Fibroblast of skin of right quadriceps (primary cell): Measurements from ENCODE around the gene TIFAB.
"Not testable (repeated sequence)": the region's sequence is repeated elsewhere in the genome, so short reads cannot be mapped to it uniquely, and the experiment has no call there.

ENCODE experiments used
- DNase-seq: peaks from one replicate; pipeline ENCODE4 v3.0.0-alpha.2; 2013

TIFAB gene, protein sequence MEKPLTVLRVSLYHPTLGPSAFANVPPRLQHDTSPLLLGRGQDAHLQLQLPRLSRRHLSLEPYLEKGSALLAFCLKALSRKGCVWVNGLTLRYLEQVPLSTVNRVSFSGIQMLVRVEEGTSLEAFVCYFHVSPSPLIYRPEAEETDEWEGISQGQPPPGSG

DNA sequence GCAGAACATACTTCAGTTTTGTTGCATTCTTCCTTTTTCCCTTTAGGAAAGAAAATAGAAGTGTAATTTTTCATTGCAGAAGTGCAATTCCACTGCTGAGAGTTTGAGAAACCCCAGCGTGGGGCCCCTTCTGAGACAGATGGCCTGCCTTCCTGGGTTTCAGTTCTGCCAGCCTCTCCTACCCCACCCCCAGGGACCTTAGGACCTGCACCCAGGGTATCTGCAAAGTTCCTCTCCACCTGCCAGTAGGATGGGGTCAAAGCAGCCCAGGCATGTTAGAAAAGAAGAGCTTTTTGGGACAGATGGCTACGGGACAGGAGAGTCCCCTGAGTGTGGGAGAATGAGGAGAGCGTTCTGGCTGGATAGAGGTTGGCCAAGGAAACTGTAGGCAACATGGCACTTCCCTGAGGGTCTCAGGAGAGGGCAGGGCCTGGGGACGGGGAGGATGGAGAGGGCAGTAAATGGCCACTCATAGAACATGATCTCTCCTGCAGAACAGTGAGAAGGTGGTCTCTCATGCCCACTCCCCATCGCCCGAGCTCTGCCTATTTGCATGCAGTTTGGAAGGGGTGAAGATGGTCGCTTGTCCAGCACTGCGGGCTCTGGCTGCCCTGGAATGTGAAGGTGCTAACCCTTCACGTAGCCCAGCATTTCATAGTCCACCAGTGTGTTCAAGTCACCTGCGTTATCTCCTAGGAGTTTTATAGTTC, at the start of gene TIFAB:
TSS of gene TIFAB (minus strand) at position 31 of the 710 bp plus-strand sequence. CDS start 2,412 bp downstream, outside the sequence.
- DNase-seq, result no peak

DNA sequence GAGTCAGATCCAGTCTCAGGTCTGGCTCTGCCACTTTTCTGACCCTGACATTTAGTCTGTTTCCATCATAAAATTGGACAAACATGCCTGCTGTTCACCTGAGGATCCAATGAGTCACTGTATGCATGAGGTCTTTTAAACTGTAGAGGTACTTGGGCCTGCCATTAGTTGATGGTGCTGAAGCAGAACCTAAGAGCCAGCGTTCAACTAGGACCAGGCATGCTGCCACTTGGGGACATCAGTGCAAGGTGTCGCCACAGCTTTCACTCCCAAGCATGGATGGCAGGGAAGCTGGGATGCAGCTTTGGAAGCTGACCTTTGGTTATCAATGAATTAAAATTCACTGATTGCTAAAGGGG, 46.5 kb upstream of the TIFAB start:
- no peak for DNase-seq

DNA sequence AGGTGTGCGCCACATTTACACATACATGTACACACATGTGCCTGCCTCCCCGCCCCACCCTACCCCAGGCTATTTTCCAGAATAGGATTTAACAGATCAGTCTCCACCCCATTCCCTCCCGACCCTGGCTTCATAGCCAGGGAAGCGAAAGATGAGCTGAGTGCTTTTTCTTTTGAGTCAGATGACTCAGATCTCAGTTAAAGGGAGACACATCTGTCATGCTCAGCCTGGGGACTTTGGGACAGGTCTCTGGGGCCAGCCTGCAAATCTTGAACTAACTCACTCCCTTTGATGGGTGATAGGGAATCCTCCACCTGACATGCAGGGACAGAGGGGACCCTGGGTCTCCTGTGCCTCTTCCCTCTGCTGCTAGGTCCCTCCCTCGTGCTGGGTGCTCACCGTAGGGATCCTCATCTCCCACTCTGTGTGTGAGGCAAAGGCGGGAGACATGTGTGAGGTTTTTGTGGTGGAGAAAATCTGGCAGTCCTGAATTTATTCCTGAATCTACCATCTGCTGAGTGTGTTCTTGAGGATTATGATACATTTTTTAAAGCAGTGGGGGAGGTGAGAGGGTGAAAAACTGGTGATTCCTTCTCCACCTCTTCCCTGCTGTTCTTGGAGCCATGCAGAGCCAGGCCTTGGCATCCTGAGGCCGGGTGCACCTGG, 46.0 kb upstream of the TIFAB start:
- no peak for DNase-seq

DNA sequence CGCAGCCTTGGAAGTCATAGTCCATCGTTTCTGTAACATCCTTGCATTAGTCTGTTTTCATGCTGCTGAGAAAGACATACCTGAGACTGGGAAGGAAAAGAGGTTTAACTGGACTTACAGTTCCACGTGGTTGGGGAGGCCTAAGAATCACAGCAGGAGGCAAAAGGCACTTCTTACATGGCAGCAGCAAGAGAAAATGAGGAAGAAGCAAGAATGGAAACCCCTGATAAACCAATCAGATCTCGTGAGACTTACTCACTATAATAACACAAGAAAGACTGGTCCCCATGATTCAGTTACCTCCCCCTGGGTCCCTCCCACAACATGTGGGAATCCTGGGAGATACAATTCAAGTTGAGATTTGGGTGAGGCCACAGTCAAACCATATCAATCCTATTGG, 43.4 kb upstream of the TIFAB start:
- not testable (repeated sequence) for DNase-seq

DNA sequence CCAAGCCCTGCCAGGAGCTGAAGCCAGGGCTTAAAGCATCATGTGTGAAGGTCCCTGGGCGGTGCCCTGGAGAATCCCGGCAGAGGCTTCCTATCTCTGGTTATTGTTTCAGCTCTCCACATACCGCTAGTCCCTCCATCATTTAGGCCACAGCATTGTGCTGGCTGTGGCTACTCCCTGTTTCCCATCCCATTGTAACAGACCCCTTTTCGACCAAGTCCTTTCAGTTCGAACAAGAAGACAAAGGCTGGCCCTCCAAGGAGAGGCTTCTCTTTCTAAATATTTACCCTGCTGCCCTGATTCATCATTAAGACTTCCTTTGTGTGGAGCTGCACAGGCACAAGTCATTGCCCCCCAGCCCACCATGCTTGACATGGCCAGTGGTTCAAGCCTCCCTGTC, 42.0 kb upstream of the TIFAB start:
- DNase-seq, result no peak

DNA sequence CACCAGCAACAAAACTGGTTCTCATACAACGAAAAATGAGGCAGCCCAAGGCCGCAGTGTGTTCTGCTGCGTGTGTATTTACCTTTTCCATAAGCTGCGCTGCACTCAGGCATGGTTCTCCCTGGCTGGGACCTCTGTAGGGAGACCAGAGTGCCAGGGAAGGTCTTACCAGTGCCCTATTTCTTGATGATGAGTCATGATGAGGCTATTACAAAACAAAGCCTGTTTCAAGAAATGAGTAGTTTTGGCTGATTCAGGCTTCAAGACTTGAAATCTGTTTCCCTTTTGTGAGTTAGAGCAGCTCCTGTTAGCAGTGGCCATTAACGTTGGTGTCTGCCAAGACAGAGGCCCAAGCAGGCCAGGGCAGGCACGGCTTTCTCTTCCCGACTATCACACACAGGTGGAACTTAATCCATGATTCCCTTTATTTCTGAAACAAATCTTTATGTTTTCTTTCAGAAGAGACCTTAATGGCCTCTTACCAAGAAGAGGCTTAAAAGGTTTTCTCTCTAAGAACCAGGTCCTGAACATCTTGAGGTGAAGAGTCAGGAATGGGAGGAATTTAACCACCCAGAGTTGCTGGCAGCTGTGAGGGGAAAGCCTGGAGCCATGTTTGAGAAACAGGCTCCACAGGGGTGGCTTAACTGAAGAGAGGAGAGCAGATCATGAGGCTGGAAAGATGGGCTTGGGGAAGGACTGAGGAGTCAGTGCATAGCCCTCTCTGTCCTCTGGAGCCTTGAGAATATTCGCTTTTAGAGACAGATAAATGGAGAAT, 41.4 kb upstream of the TIFAB start:
- peak; percentile 78 for DNase-seq

DNA sequence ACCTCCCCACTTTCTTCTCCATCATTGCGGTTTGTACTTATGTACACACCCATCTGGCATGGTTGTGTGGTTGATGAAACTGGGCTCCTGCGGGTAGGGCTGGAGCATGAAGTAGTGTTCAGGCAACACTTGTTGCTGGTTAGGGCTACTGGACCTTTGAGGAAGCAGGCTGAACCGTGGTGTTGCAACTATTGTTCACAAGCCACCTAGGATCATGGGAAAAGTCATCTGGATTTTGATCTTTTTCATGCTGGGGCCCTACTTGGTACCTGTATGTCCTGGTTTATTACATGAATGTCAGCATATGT, 40.1 kb upstream of the TIFAB start:
- no peak for DNase-seq

DNA sequence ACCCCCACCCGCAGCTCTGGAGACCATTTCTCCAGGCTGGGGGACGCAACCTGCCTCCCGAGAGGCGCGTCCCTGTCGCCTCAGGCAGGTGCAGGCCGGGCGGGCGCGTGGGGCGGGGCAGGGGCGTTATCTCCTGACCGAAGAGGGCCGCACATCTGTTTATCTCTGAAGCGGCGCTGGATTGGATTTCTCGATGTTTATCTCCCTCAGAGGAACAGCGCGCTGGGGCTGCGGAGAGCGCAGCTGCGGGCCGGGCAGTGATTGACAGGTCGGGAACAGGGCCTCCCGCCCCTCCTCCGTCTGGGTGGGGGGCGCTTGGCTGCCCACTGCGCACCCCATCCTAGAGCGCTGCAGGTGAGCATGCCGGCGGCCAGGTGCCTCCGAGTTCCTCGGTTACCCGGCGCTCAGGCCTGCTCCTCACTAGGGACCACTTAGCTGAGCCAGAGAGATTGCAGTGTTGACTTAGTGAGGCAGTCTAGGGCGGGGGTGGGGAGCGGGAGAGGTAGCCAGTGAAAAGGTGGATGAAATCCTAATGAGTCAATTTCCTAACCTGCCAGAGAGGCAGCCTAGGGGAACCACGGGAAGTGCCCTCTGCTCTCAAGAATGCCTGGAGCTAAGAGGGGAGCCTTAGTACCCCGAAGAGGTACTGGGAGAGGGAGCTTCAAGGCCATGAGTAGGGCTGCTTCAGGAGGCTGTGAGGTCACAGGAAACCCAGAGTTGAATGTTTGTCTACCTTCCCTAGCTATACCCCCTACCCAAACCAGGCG, 39.6 kb upstream of the TIFAB start:
- DNase-seq, result no peak

DNA sequence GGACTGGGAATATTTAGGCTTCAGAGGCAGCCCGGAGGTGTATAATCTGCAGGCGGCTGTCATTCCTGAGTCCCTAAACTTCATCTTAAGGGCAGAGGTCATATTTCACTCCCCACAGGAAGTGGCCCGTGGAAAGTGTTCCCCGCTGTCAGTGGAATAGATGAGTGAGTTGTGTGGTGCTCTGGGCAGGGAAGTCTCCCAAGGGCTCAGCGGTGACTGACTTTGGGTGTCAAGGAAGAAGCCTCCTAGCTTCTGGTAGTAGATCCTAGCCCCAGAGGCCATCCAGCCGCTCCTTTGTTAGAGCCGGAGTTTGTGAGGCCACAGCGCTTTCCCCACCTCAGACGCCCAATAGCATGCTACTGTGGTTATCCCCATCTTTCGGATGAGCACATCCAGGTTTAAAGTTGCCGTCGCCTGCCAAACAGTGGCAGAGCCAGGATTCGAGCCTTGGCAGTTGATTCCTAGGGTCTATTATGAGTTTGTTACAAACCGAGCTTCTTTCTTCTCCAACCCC, 38.9 kb upstream of the TIFAB start:
- no peak for DNase-seq

DNA sequence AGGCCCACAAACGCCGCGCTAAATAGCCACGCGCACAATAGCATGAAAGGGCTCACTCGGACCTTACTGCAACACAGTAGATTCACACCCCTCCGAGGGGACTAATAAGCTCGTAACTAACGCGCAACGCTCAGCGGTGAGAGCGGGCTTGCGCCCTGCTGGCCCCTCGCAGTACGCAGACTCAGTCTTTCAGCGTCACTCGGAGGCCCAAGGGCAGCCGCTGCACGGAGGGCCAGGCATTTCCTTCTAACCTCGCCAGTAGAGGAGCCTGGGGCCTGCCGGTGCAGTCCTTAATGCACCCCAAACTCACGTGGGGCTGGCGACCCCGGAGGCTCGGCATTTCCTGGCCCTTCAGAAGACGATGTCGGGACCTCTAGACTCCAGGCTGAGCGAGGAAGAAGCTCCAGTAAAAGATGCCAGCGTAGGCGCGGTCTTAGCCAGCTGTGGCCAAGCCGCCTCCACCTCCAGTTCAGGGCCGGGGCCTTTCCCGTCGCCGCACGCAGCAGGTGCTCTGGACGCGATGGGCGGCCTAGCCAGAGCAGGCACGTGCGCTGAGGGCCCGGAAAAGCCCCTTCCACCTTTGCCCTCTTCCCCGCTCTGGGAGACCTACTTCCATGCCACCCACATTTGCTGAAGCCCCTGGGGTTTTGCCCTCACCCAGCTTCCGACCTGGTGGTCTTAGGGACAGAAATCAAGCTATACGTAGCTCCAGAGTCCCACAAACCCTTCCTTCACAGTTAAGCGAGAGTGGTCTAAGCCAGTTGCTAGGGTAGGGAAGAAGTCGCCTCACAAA, 38.3 kb upstream of the TIFAB start:
- DNase-seq, result no peak

DNA sequence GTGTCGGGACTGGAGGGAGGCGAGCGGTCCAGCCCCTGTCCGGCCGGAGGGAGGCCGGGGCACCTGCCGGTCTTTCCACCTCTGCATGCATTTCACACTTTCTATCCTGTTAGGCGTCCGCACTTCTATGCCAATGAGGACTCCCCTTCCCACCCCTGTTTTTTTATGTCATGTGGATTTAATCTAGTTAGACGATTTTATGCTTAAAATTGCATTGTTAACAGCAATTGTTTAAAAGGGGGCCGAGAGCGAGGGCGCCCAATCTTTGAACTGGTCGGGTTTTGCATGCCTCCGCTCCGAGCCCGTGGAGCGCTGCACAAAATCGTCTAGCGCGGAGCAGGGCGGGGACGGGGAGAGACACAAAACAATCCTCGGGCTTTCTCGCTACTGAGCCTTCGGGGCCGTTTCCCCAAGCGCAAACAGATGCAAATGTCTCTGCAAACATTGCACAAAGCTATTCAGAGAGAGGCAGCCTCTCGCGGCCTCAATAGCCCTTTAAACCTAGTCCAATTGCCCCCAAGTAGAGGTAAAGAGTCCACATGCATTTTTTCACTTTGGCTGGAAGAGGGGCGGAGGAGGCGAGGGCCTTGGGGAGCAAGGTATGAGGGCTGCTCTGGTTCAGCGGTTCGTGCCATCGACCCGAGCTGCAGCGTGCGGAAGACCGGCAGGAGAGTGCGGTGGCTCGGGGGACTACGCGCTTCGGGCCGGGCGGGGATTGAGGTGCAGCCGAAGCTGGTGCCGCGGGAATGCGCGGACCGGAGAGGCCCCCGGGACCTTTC, 37.5 kb upstream of the TIFAB start:
- no peak for DNase-seq

DNA sequence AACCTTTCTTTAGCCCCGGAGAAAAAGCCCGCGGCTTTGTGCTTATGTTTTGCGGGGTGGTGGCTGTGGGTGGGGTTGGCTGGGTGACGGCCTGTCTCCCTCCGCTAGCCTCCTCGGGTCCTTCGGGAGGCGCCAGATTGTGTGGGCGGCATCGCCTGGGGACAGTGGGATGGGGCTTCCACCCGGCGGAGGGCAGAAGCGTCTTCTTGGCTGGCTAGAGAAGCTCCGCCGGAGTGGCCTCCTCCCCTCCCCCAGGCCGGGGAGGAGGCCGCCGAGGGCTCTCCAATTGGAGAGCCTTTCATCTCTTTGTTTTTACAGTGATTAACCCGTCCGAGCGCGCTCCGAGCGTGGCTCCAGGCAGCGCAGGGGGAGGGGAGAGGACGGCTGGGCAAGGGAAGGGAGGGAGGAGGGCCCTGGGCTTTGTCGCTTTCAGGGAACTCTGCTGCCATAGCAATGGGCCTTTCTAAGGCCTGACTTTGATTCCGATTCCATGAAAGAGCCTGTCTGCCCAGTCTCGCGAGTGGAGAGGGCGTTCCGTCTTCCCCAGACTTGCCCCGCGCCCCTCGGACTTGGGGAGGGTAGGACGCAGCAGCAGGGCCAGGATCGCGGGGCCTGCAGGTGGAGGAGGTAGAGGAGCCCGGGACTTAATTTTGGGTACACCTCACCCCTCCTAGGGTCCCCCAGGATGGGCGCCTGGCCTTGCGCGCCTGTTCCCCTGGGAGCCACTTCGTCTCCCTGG, 36.7 kb upstream of the TIFAB start:
- DNase-seq, result peak; percentile 67

DNA sequence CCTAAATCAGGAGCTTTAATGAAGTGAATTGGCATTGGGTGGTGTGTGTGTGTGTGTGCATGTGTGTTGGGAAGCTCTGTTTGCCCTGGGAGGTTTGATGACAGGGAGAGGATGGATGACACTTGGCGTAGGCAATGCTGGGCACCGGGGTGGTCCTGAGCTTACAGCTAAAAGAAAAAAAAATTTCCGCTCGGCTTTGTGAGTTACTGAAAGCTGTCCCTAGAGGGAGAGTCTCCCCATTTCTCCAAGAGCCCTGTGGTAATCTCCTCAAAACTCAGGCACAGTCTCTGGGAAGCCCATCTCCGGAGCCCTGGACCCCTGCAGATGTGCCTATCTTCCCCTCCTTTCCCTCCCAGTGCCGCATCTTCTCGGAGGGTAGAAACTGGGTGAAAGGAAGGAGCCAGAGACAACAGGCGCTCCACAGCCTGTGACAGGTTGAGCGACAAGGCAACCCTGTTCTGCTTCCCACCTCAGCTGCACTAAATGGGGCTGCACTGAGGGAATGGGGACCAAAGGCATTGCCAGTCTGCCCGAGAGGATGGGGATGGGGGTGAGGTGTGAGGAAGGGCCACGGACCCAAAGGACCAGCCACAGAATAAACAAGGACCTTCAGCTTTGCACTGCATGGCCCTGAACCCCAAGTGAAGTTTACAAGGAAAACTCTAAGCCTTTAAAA, 35.8 kb upstream of the TIFAB start:
- no peak for DNase-seq

DNA sequence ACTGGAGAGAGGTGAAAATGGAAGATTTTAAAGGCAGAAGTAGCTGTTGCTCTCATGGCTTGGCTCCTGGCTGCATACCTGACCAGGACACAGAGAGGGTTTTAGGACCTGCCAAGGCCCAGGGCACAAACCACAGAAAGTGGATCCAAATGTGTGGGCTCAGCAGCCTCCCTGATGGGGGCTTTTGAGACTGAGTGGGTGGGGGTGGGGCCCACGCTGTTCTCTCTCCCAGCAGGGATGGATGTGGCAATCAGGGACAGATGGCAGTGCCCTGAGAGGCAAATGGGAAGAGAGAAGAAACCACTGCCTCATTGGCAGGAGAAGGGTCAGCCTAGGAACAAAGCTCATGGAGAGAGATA, 34.9 kb upstream of the TIFAB start:
- DNase-seq, result no peak

DNA sequence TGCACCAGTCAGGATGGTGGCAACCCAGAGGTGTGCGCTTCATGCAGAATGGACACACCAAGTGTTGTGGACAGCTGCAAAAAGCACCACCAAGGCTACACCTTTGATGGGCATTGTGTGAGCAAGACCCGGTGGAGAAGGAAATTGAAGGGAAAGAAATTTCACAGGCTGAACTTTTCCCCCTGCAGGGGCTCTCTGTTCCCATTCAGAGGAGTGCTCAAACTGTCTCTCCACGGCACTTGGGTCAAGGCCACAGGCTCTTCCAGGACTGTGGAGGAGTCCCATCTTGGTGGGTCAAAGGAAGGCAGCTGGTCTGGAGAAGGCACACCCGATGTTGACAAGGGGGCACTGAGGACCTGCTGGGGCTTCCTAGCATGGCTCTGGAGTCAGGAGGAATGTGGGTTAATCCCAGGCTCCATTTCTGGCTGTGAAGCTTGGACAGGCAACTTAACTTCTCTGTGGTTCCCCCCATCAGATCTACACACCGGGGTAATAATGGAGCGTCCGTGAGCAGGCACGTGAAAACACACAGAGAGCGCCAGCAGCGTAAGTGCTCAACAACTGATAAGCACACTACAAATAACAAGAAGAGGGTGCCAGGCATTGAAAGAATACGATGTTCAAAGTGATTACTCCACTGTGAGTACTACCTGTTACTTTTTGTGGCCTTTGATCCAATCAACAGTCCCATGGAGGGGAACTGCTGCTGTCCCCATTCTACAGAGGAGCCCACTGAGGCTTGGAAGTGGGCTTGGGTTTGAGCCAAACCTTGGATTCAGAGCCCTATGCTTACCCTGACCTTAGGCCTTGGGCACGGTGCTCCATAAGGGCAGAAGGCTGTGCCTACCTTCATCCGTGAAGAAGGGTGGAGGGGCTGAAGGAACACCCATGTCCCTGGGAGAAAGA, 34.2 kb upstream of the TIFAB start:
- DNase-seq, result no peak

DNA sequence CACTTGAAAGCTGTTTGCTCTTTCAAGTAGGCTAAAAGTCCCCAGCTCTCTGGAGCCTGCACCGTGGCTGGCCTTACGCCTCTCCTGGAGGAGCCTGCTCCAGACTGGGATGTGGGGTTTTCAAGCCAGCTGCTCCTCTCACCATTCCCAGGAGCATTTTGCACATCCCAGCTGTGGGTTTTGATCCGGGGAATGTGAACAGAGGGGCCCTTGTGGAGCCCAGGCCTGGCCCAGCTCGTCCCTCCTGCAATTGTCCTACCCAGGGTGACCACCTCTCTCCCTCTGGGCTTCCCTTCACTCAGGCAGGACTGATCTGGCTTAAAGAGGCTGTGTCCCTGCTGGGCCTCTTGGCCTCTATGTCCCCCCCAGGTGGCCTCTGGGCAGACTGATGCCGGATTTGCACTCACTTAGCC, 32.5 kb upstream of the TIFAB start:
- DNase-seq, result no peak

DNA sequence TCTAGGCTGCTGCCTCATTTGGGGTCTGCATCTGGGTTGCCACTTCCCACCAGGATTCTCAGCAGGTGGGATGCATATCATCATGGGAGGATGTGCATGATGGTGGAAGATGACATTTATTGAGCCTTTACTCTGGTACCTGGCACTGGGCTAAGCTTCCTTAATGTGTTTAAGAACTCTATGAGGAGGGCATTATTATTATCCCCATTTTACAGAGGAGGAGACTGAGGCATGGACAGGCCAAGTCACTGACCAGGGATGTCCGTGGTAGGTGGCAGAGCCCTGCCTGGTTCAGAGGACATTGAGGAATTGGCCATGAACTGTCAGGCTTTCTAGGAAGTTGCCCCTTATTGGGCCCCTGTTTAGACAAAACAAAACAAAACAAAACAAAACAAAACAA, 31.1 kb upstream of the TIFAB start:
- DNase-seq, result no peak

DNA sequence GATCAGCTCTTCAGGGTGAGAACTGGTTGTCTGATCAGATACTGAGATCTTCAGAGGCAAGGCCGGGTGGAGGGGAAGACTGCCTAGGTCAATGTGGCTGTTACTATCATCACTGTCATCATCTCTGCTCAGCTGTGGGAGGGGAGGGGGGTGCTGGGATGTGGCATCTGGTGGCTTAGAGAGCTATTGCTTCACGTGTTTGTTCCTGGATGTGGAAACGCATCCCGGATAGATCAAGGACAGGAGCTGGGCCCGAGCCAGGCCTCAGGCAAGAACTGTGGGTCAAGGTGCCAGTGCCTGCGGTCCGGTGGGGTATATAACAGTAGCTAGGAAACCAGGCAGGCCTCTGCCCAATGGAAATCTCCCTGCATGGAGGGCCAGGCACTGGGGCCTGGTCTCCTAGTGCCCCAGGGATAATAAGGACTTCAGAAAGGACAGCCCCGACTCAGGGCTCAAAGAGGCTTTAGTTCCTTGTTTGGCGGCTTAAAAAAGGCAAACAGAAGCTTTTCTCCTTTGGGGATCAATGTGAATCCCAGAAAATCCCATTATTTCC, 30.3 kb upstream of the TIFAB start:
- no peak for DNase-seq

DNA sequence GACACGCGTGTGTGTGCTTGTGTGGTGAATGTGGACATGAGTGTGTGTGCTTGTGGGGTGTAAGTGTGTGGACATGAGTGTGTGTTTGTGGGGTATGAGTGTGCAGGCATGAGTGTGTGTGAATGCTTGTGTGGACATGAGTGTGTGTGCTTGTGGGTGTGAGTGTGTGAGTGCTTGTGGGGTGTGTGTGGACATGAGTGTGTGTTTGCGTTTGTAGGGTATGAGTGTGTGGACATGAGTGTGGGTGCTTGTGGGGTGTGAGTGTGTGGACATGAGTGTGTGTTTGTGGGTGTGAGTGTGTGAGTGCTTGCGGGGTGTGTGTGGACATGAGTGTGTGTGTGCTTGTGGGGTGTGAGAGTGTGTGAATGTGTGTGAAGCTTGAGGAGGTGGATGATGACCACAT, 29.8 kb upstream of the TIFAB start:
- no peak for DNase-seq
